ENCODE results near the gene MFSD6. TPM values are rescaled to one million over a fixed set of nuclear protein-coding genes. Genes with fewer than 3 reads are reported as not detected.

The MFSD6 gene
- polyA plus RNA-seq, 3 donors, result 8.8 to 15.7 (median 12.9) TPM

- H3K4me3 Mint-ChIP-seq, result no peak overlapping the region
- no peaks in the 10 kb centered on the region for H4K20me1 ChIP-seq (ENCODE audit: insufficient read depth, low read length)
- H3K27ac Mint-ChIP-seq, result no peak overlapping the region
- no peak overlapping the region for H3K4me3 ChIP-seq (replicated peaks in 1 of 3; ENCODE audit: low read depth in 2 of 3, low read length in 3 of 3)
- peaks cover 1 to 5% of the 10 kb centered on the region in 2 donors for H3K36me3 Mint-ChIP-seq
- H3K9me3 ChIP-seq (replicated peaks in 1 of 2; ENCODE audit: control insufficient read depth in 1 of 2, insufficient read depth in 1 of 2, low read length in 2 of 2), result no peaks in the 10 kb centered on the region
- H3K36me3 ChIP-seq (replicated peaks in 1 of 2; ENCODE audit: control insufficient read depth in 1 of 2, insufficient read depth in 2 of 2, low read length in 2 of 2), result peaks cover 3 to 6% of the 10 kb centered on the region in 2 donors
- no peaks in the 10 kb centered on the region for H3K79me2 ChIP-seq (ENCODE audit: insufficient read depth, low read length)
- H3K27ac ChIP-seq (ENCODE audit: low read depth in 1 of 2, low read length in 2 of 2), result no peak overlapping the region
- intact Hi-C loops (cut with micrococcal nuclease), result no loop called here
- H3K4me2 ChIP-seq (replicated peaks; ENCODE audit: extremely low read depth, low read length, poor library complexity, severe bottlenecking), result no peak overlapping the region
- peaks cover 0 to 3% (median 0%) of the 10 kb centered on the region in 7 donors for H3K9me3 Mint-ChIP-seq
- peaks cover 3% of the 10 kb centered on the region for H3K4me1 Mint-ChIP-seq
- DNase-seq, result no peak
- no peak overlapping the region for H3K9ac ChIP-seq (ENCODE audit: insufficient read depth, low read length, poor library complexity, severe bottlenecking)
- no peak overlapping the region for H2AFZ ChIP-seq (ENCODE audit: insufficient read depth, low read depth, low read length, poor library complexity, severe bottlenecking)
- TF ChIP-seq CTCF (IDR thresholded peaks at IDR 0.05), result no peak
- H3K27me3 Mint-ChIP-seq (ENCODE audit: low read depth in 3 of 3), result peaks cover 0 to 2% (median 1%) of the 10 kb centered on the region in 3 donors
- H3K4me1 ChIP-seq (ENCODE audit: control insufficient read depth in 1 of 2, insufficient read depth in 2 of 2, low read length in 2 of 2), result no peaks in the 10 kb centered on the region
- no peaks in the 10 kb centered on the region for H3K27me3 ChIP-seq (ENCODE audit: control insufficient read depth in 2 of 2, insufficient read depth in 2 of 2, low read length in 2 of 2)
These were observed 32.1 kb upstream of the MFSD6 start for GRCh38 chr2:190376083-190376482.

- Mint-ChIP-seq H3K4me1 (peaks cover 3% of the 10 kb centered on the region), H3K27ac (no peak overlapping the region), H3K4me3 (no peak overlapping the region), H3K36me3 (no peaks in the 10 kb centered on the region), H3K27me3 (ENCODE audit: low read depth in 3 of 3) (peaks cover 0 to 2% (median 1%) of the 10 kb centered on the region in 3 donors), H3K9me3 (peaks cover 0 to 3% (median 0%) of the 10 kb centered on the region in 7 donors)
- no peak overlapping the region for H3K4me2 ChIP-seq (replicated peaks; ENCODE audit: extremely low read depth, low read length, poor library complexity, severe bottlenecking)
- H3K79me2 ChIP-seq (ENCODE audit: insufficient read depth, low read length), result no peaks in the 10 kb centered on the region
- H3K27me3 ChIP-seq (ENCODE audit: control insufficient read depth in 2 of 2, insufficient read depth in 2 of 2, low read length in 2 of 2), result no peaks in the 10 kb centered on the region
- no peaks in the 10 kb centered on the region for H3K9me3 ChIP-seq (replicated peaks in 1 of 2; ENCODE audit: control insufficient read depth in 1 of 2, insufficient read depth in 1 of 2, low read length in 2 of 2)
- intact Hi-C loops (cut with micrococcal nuclease), result no loop called here
- no peak overlapping the region for H2AFZ ChIP-seq (ENCODE audit: insufficient read depth, low read depth, low read length, poor library complexity, severe bottlenecking)
- DNase-seq, result no peak
- H3K4me3 ChIP-seq (replicated peaks in 1 of 3; ENCODE audit: low read depth in 2 of 3, low read length in 3 of 3), result no peak overlapping the region
- no CpG with 5 or more reads among the region's 3 CpGs for WGBS (ENCODE audit: insufficient coverage)
- H3K4me1 ChIP-seq (ENCODE audit: control insufficient read depth in 1 of 2, insufficient read depth in 2 of 2, low read length in 2 of 2), result no peaks in the 10 kb centered on the region
- no peaks in the 10 kb centered on the region for H3K36me3 ChIP-seq (replicated peaks in 1 of 2; ENCODE audit: control insufficient read depth in 1 of 2, insufficient read depth in 2 of 2, low read length in 2 of 2)
- TF ChIP-seq CTCF (IDR thresholded peaks at IDR 0.05), result no peak
- no peak overlapping the region for H3K27ac ChIP-seq (ENCODE audit: low read depth in 1 of 2, low read length in 2 of 2)
- no peaks in the 10 kb centered on the region for H4K20me1 ChIP-seq (ENCODE audit: insufficient read depth, low read length)
- H3K9ac ChIP-seq (ENCODE audit: insufficient read depth, low read length, poor library complexity, severe bottlenecking), result no peak overlapping the region
These were observed 31.4 kb upstream of the MFSD6 start for GRCh38 chr2:190376591-190377245.
